ENCODE measurements around the gene GMDS. TPM values are rescaled to one million over a fixed set of nuclear protein-coding genes. Genes with fewer than 3 reads are reported as not detected.

The GMDS gene
- polyA plus RNA-seq, 1 of the 3 experiments (the other 2 are of a cell fraction) = 12.3 TPM

DNA sequence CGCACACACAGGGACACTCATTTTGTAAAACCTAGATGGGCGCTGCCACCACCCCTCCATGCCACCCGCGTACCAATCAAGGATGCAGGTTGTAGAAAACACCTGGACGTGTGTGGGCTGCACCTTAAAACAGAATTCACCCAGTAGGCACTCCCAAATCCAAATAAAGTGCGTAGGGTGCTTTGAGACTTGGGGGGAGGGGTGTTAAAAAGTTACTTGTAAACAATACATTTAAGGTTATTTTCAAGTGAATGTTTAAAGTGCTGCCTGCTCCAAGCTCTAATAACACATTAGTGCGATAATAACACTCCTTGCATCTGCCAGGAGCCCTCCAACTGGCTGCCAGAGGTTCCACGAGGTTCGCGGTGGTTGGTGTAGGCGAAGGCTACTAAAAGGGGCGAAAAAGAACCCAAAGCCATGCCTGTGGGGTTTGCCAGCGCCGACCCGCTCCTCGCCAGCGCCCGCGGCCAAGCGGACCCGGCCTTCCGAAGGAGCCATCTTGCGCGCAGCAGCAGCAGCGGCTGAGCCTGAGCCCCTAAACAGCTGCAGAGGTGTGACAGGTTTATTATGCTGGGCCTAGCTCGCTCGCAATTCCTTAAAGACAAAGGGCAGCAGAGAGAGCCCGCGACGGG lies 624.2 kb downstream of the GMDS start:
- no peak for TF ChIP-seq MEF2A (IDR thresholded peaks at IDR 0.05; ENCODE audit: borderline replicate concordance, low read depth)
- no peak for TF ChIP-seq NFIC (IDR thresholded peaks at IDR 0.05; ENCODE audit: borderline replicate concordance)
- no peak for TF ChIP-seq RAD21 (IDR thresholded peaks at IDR 0.05; ENCODE audit: low read length)
- no peak for TF ChIP-seq RXRA (IDR thresholded peaks at IDR 0.05; ENCODE audit: borderline replicate concordance, low read depth)
- TF ChIP-seq JUND (IDR thresholded peaks at IDR 0.05) = no peak
- TF ChIP-seq, protein P1, sequence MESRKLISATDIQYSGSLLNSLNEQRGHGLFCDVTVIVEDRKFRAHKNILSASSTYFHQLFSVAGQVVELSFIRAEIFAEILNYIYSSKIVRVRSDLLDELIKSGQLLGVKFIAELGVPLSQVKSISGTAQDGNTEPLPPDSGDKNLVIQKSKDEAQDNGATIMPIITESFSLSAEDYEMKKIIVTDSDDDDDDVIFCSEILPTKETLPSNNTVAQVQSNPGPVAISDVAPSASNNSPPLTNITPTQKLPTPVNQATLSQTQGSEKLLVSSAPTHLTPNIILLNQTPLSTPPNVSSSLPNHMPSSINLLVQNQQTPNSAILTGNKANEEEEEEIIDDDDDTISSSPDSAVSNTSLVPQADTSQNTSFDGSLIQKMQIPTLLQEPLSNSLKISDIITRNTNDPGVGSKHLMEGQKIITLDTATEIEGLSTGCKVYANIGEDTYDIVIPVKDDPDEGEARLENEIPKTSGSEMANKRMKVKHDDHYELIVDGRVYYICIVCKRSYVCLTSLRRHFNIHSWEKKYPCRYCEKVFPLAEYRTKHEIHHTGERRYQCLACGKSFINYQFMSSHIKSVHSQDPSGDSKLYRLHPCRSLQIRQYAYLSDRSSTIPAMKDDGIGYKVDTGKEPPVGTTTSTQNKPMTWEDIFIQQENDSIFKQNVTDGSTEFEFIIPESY (IDR thresholded peaks at IDR 0.05; ENCODE audit: borderline replicate concordance, low read depth) = no peak
- no peak for TF ChIP-seq EP300 (IDR thresholded peaks at IDR 0.05; ENCODE audit: borderline replicate concordance in 1 of 2, low read depth in 1 of 2, low read length in 1 of 2)
- TF ChIP-seq, protein P2, sequence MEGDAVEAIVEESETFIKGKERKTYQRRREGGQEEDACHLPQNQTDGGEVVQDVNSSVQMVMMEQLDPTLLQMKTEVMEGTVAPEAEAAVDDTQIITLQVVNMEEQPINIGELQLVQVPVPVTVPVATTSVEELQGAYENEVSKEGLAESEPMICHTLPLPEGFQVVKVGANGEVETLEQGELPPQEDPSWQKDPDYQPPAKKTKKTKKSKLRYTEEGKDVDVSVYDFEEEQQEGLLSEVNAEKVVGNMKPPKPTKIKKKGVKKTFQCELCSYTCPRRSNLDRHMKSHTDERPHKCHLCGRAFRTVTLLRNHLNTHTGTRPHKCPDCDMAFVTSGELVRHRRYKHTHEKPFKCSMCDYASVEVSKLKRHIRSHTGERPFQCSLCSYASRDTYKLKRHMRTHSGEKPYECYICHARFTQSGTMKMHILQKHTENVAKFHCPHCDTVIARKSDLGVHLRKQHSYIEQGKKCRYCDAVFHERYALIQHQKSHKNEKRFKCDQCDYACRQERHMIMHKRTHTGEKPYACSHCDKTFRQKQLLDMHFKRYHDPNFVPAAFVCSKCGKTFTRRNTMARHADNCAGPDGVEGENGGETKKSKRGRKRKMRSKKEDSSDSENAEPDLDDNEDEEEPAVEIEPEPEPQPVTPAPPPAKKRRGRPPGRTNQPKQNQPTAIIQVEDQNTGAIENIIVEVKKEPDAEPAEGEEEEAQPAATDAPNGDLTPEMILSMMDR (IDR thresholded peaks at IDR 0.05) = no peak
- no peak for TF ChIP-seq GATA2 (CRISPR knock-in tag; IDR thresholded peaks at IDR 0.05)
- no peak for TF ChIP-seq CHD2 (IDR thresholded peaks at IDR 0.05; ENCODE audit: low read length, partially characterized antibody)
- TF ChIP-seq GABPA (IDR thresholded peaks at IDR 0.05; ENCODE audit: low read depth) = no peak
- TF ChIP-seq SMC3 (IDR thresholded peaks at IDR 0.05; ENCODE audit: low read depth, low read length) = no peak
- WGBS (ENCODE audit: low lambda C conversion rate) = 96% methylated on average over 30 of the region's 30 CpGs
- H3K9me2 ChIP-seq = no peaks in the 10 kb centered on the region
- H3K36me3 ChIP-seq (replicated peaks in 1 of 2; ENCODE audit: control insufficient read depth in 1 of 2, insufficient read depth in 2 of 2, low read length in 1 of 2) = peaks cover 0 to 8% of the 10 kb centered on the region in 2 experiments
- no peak overlapping the region for H2AFZ ChIP-seq (ENCODE audit: low read depth)
- H3K27ac ChIP-seq (ENCODE audit: low read depth in 2 of 2, low read length in 1 of 2) = no peak overlapping the region
- no peaks in the 10 kb centered on the region for H3K27me3 ChIP-seq (ENCODE audit: insufficient read depth)
- DNase-seq = no peak
- H3K9ac ChIP-seq = no peak overlapping the region
- peaks cover 0 to 9% of the 10 kb centered on the region in 2 experiments; a peak in 2 of 4 replicates for H3K4me1 ChIP-seq (ENCODE audit: control insufficient read depth in 1 of 2, insufficient read depth in 2 of 2, low read depth in 1 of 2, low read length in 1 of 2)
- no peak overlapping the region for H3K4me3 ChIP-seq (ENCODE audit: low read depth in 2 of 2, low read length in 1 of 2)
- H4K20me1 ChIP-seq (ENCODE audit: insufficient read depth) = peaks cover 5% of the 10 kb centered on the region; the same call in 1 of the 2 replicates
- CTCF ChIA-PET = no interaction called here
- no peaks in the 10 kb centered on the region for H3K9me3 ChIP-seq
- H3K4me2 ChIP-seq = no peak overlapping the region
- POLR2A ChIA-PET = no interaction called here
- H3F3A ChIP-seq (replicated peaks; ENCODE audit: insufficient read depth) = no peaks in the 10 kb centered on the region
- H3K79me2 ChIP-seq (ENCODE audit: insufficient read depth) = no peaks in the 10 kb centered on the region

DNA sequence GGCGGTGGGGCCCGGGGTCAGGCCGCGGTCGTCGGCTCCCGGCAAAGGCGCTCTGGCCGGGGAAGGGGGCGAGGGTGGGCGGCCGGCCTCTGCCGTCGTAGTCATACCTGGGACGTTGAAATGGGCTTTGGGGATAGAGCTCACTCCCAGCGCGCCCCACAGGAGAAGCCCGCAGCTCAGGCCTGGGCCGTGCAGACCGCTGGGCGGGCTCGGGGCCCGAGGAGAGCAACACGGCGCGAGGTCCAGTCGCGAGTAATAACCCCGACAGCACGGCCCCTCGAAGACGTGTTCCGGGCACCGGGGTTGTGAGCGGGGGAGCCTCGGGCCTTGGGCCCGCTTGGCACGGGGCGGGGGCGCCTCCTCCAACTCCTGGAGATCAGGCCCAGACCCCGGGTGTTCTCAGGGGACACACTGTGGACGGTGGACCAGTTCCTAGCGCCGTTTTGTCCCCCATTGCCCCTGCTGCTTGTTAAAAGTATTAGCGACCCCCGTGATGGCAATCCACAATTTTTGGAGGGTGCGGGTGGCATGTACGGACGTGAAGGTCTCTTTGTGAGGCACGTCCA lies 624.8 kb downstream of the GMDS start:
- CTCF ChIA-PET = no interaction called here
- H2AFZ ChIP-seq (ENCODE audit: low read depth) = no peak overlapping the region
- no peak overlapping the region for H3K9ac ChIP-seq
- DNase-seq = no peak
- POLR2A ChIA-PET = no interaction called here
- H3K27ac ChIP-seq (ENCODE audit: low read depth in 2 of 2, low read length in 1 of 2) = no peak overlapping the region
- peaks cover 0 to 7% of the 10 kb centered on the region in 2 experiments for H3K36me3 ChIP-seq (replicated peaks in 1 of 2; ENCODE audit: control insufficient read depth in 1 of 2, insufficient read depth in 2 of 2, low read length in 1 of 2)
- no peaks in the 10 kb centered on the region for H3K9me2 ChIP-seq
- no peak overlapping the region for H3K4me2 ChIP-seq
- no peaks in the 10 kb centered on the region for H3F3A ChIP-seq (replicated peaks; ENCODE audit: insufficient read depth)
- H3K4me1 ChIP-seq (ENCODE audit: control insufficient read depth in 1 of 2, insufficient read depth in 2 of 2, low read depth in 1 of 2, low read length in 1 of 2) = peaks cover 0 to 11% of the 10 kb centered on the region in 2 experiments; a peak in 2 of 4 replicates
- H3K79me2 ChIP-seq (ENCODE audit: insufficient read depth) = no peaks in the 10 kb centered on the region
- H3K9me3 ChIP-seq = no peaks in the 10 kb centered on the region
- no peak overlapping the region for H3K4me3 ChIP-seq (ENCODE audit: low read depth in 2 of 2, low read length in 1 of 2)
- WGBS (ENCODE audit: low lambda C conversion rate) = 95% methylated on average over 43 of the region's 50 CpGs
- TF ChIP-seq, protein P2 (IDR thresholded peaks at IDR 0.05) = no peak
- no peak for TF ChIP-seq RAD21 (IDR thresholded peaks at IDR 0.05; ENCODE audit: low read length)
- no peak for TF ChIP-seq FOSL2 (IDR thresholded peaks at IDR 0.05; ENCODE audit: borderline replicate concordance, low read depth)
- TF ChIP-seq TEAD4 (IDR thresholded peaks at IDR 0.05; ENCODE audit: borderline replicate concordance, insufficient read depth) = no peak
- TF ChIP-seq RXRA (IDR thresholded peaks at IDR 0.05; ENCODE audit: borderline replicate concordance, low read depth) = no peak
- no peak for TF ChIP-seq SIN3A (IDR thresholded peaks at IDR 0.05; ENCODE audit: borderline replicate concordance, low read depth, low read length)
- no peaks in the 10 kb centered on the region for H3K27me3 ChIP-seq (ENCODE audit: insufficient read depth)
- peaks cover 5% of the 10 kb centered on the region; the same call in 1 of the 2 replicates for H4K20me1 ChIP-seq (ENCODE audit: insufficient read depth)

All from SK-N-SH (cell line).